ENCODE measurements around the gene USP17L30. TPM values are rescaled to one million over a fixed set of nuclear protein-coding genes. Genes with fewer than 3 reads are reported as not detected.
"Not testable (repeated sequence)": the region's sequence is repeated elsewhere in the genome, so short reads cannot be mapped to it uniquely, and the experiment has no call there.

Gene USP17L30
- total RNA-seq (not detected), polyA plus RNA-seq (not detected)

- WGBS, 2 donors, result no CpG with 5 or more reads among the region's 15 CpGs
- intact Hi-C loops (cut with DNase I); H3K27me3 ChIP-seq; ATAC-seq; H3K4me3 ChIP-seq; H3K27ac ChIP-seq; H3K4me1 ChIP-seq; H3K9me3 ChIP-seq; DNase-seq; FAIRE-seq; H3K36me3 ChIP-seq: not testable (repeated sequence)
These were observed at the start of gene USP17L30 for GRCh38 chr4:9362829-9363228. Gene USP17L30, plus strand, starts transcription at chr4:9363129. Its CDS starts 0 bp downstream, at chr4:9363129.

GRCh38 chr4:9324191-9324590 is 38.7 kb upstream of the USP17L30 start:
- WGBS, 2 donors, result 39 to 59% methylated on average over 1 of the region's 13 CpGs
- DNase-seq; H3K27me3 ChIP-seq; H3K36me3 ChIP-seq; H3K9me3 ChIP-seq; FAIRE-seq; ATAC-seq; H3K27ac ChIP-seq; intact Hi-C loops (cut with DNase I); H3K4me3 ChIP-seq; H3K4me1 ChIP-seq: not testable (repeated sequence)

- H3K27me3 ChIP-seq; H3K4me1 ChIP-seq; H3K36me3 ChIP-seq; H3K27ac ChIP-seq; DNase-seq; intact Hi-C loops (cut with DNase I); FAIRE-seq; H3K9me3 ChIP-seq; ATAC-seq; H3K4me3 ChIP-seq: not testable (repeated sequence)
- no CpG with 5 or more reads among the region's 15 CpGs for WGBS, 2 donors
These were observed 38.1 kb upstream of the USP17L30 start, which contains the start of gene USP17L24 for GRCh38 chr4:9324865-9325264. Gene USP17L24, plus strand, starts transcription at chr4:9325165. Its CDS starts 0 bp downstream, at chr4:9325165.

GRCh38 chr4:9329611-9330010 is 33.3 kb upstream of the USP17L30 start, which contains the start of gene USP17L25:
Gene USP17L25, plus strand, starts transcription at chr4:9329911. Its CDS starts 0 bp downstream, at chr4:9329911.
- H3K27ac ChIP-seq; H3K9me3 ChIP-seq; H3K36me3 ChIP-seq; ATAC-seq; DNase-seq; intact Hi-C loops (cut with DNase I); H3K4me3 ChIP-seq; H3K4me1 ChIP-seq; H3K27me3 ChIP-seq; FAIRE-seq: not testable (repeated sequence)
- no CpG with 5 or more reads among the region's 15 CpGs for WGBS, 2 donors

- H3K4me3 ChIP-seq; H3K9me3 ChIP-seq; ATAC-seq; H3K4me1 ChIP-seq; H3K36me3 ChIP-seq; H3K27ac ChIP-seq; FAIRE-seq; H3K27me3 ChIP-seq; intact Hi-C loops (cut with DNase I); DNase-seq: not testable (repeated sequence)
- WGBS, 2 donors, result 74% methylated on average over 10 of the region's 15 CpGs; no CpG with 5 or more reads in 1 of the 2 donors
These were observed 28.6 kb upstream of the USP17L30 start, which contains the start of gene USP17L26 for GRCh38 chr4:9334358-9334757. Gene USP17L26, plus strand, starts transcription at chr4:9334658. Its CDS starts 0 bp downstream, at chr4:9334658.

GRCh38 chr4:9339103-9339502 is 23.8 kb upstream of the USP17L30 start, which contains the start of gene USP17L5:
Gene USP17L5, plus strand, starts transcription at chr4:9339403. Its CDS starts 0 bp downstream, at chr4:9339403.
- DNase-seq; H3K36me3 ChIP-seq; H3K27me3 ChIP-seq; FAIRE-seq; H3K4me1 ChIP-seq; H3K4me3 ChIP-seq; H3K27ac ChIP-seq; H3K9me3 ChIP-seq; intact Hi-C loops (cut with DNase I); ATAC-seq: not testable (repeated sequence)
- no CpG with 5 or more reads among the region's 15 CpGs for WGBS, 2 donors

- H3K36me3 ChIP-seq; FAIRE-seq; intact Hi-C loops (cut with DNase I); H3K4me3 ChIP-seq; H3K9me3 ChIP-seq; H3K27ac ChIP-seq; H3K27me3 ChIP-seq; H3K4me1 ChIP-seq; DNase-seq; ATAC-seq: not testable (repeated sequence)
- no CpG with 5 or more reads among the region's 15 CpGs for WGBS, 2 donors
These were observed 19.1 kb upstream of the USP17L30 start, which contains the start of gene USP17L27 for GRCh38 chr4:9343848-9344247. Gene USP17L27, plus strand, starts transcription at chr4:9344148. Its CDS starts 0 bp downstream, at chr4:9344148.

- not testable (repeated sequence) for H3K36me3 ChIP-seq, ATAC-seq, DNase-seq
These were observed 14.3 kb upstream of the USP17L30 start, which contains the start of gene USP17L28 for GRCh38 chr4:9348593-9348992. Gene USP17L28, plus strand, starts transcription at chr4:9348893. Its CDS starts 0 bp downstream, at chr4:9348893.

GRCh38 chr4:9350866-9351265 is 12.1 kb upstream of the USP17L30 start:
- FAIRE-seq; intact Hi-C loops (cut with DNase I): not testable (repeated sequence)
- 81% methylated on average over 13 of the region's 18 CpGs; no CpG with 5 or more reads in 1 of the 2 donors for WGBS, 2 donors

More at GRCh38 chr4:9348593-9348992, 14.3 kb upstream of the USP17L30 start, which contains the start of gene USP17L28:
- H3K27me3 ChIP-seq; FAIRE-seq; intact Hi-C loops (cut with DNase I); H3K27ac ChIP-seq; H3K4me1 ChIP-seq; H3K4me3 ChIP-seq; H3K9me3 ChIP-seq: not testable (repeated sequence)
- WGBS, 2 donors, result no CpG with 5 or more reads among the region's 15 CpGs

GRCh38 chr4:9353338-9353737 is 9.6 kb upstream of the USP17L30 start, which contains the start of gene USP17L29:
Gene USP17L29, plus strand, starts transcription at chr4:9353638. Its CDS starts 0 bp downstream, at chr4:9353638.
- H3K36me3 ChIP-seq; H3K9me3 ChIP-seq; FAIRE-seq; H3K4me3 ChIP-seq; H3K27ac ChIP-seq; intact Hi-C loops (cut with DNase I); ATAC-seq; DNase-seq; H3K4me1 ChIP-seq; H3K27me3 ChIP-seq: not testable (repeated sequence)
- no CpG with 5 or more reads among the region's 15 CpGs for WGBS, 2 donors

More at GRCh38 chr4:9350866-9351265, 12.1 kb upstream of the USP17L30 start:
- not testable (repeated sequence) for H3K4me1 ChIP-seq, DNase-seq, H3K27me3 ChIP-seq, H3K36me3 ChIP-seq, H3K4me3 ChIP-seq, ATAC-seq, H3K9me3 ChIP-seq, H3K27ac ChIP-seq

- H3K27me3 ChIP-seq; H3K9me3 ChIP-seq; H3K36me3 ChIP-seq; intact Hi-C loops (cut with DNase I); H3K4me3 ChIP-seq; DNase-seq; H3K27ac ChIP-seq; FAIRE-seq; H3K4me1 ChIP-seq; ATAC-seq: not testable (repeated sequence)
- WGBS, 2 donors, result 56 to 70% methylated on average over 1 of the region's 1 CpG
These were observed 17.0 kb downstream of the USP17L30 start for GRCh38 chr4:9379881-9380280.
